ENCODE data around the gene BICRA.

DNA sequence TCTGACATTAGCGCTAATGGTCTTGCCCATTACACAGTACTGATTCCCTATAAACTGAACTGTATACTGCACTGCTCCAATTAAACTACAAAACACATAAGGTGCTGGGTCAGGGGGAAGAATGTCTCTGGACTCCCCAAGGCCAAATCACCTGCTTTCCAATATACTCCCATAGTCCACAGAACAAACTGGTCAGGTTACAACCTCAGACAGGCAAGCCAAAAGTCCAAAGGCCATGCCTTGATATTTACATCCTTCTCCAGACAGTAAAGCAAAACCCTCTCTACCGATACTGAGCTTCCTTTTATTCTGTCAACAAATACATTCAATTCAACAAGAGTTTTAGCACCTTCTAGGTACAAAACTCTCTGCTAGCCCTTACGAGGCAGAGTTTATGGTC is 44.9 kb upstream of the BICRA start:
- TF ChIP-seq POLR2A (IDR thresholded peaks at IDR 0.05), result no peak
- TF ChIP-seq, protein P1, sequence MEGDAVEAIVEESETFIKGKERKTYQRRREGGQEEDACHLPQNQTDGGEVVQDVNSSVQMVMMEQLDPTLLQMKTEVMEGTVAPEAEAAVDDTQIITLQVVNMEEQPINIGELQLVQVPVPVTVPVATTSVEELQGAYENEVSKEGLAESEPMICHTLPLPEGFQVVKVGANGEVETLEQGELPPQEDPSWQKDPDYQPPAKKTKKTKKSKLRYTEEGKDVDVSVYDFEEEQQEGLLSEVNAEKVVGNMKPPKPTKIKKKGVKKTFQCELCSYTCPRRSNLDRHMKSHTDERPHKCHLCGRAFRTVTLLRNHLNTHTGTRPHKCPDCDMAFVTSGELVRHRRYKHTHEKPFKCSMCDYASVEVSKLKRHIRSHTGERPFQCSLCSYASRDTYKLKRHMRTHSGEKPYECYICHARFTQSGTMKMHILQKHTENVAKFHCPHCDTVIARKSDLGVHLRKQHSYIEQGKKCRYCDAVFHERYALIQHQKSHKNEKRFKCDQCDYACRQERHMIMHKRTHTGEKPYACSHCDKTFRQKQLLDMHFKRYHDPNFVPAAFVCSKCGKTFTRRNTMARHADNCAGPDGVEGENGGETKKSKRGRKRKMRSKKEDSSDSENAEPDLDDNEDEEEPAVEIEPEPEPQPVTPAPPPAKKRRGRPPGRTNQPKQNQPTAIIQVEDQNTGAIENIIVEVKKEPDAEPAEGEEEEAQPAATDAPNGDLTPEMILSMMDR (IDR thresholded peaks at IDR 0.05), result no peak
- no peak for TF ChIP-seq POLR2AphosphoS5 (IDR thresholded peaks at IDR 0.05)
